Caki2 (cell line): ENCODE results near the gene NFATC4. TPM values are rescaled to one million over a fixed set of nuclear protein-coding genes. Genes with fewer than 3 reads are reported as not detected.
A peak's percentile ranks its signal among the peaks of the same experiment; 100 is the strongest.
"Not testable (repeated sequence)": the region's sequence is repeated elsewhere in the genome, so short reads cannot be mapped to it uniquely, and the experiment has no call there.

ENCODE experiments used
- DNase-seq: peaks from one replicate; pipeline ENCODE4 v3.0.0-alpha.2; 2015; ENCODE audit warnings: low read depth
- in situ Hi-C: cut with HindIII; loops from 2 replicates; pipeline ENCODE4 v1.10.0; 2016; ENCODE audit warnings: low sequenced_read_pairs, low pct_unique_long_range_greater_than_20kb, mixed read lengths
- total RNA-seq: library from RNA; depleted of rRNA; stranded (reverse); fragments of >200 nt; shearing (Covaris generic); gene quantifications from 2 replicates; pipeline ENCODE4 v1.2.3, GENCODE V29; 2014; ENCODE audit warnings: low replicate concordance; rRNA removed

Gene NFATC4
- total RNA-seq: not detected in 2 replicates

- in situ Hi-C loops: no loop called here
- DNase-seq: no peak
Measured at GRCh38 chr14:24367514-24368211, at the start of gene NFATC4. Gene NFATC4, plus strand, starts transcription at chr14:24368184. Its CDS starts 157 bp downstream, at chr14:24368341.

- in situ Hi-C loops: no loop called here
- no peak for DNase-seq
Measured at GRCh38 chr14:24321212-24321975, 46.6 kb upstream of the NFATC4 start.

- in situ Hi-C loops: no loop called here
- DNase-seq: no peak
Measured at GRCh38 chr14:24322672-24323071, 45.3 kb upstream of the NFATC4 start.

- in situ Hi-C loops: no loop called here
- no peak for DNase-seq
Measured at GRCh38 chr14:24323341-24323740, 44.6 kb upstream of the NFATC4 start.

- DNase-seq: no peak
- in situ Hi-C loops: no loop called here
Measured at GRCh38 chr14:24324024-24324423, 44.0 kb upstream of the NFATC4 start.

GRCh38 chr14:24325041-24325530 is 42.9 kb upstream of the NFATC4 start:
- DNase-seq: no peak
- in situ Hi-C loops: no loop called here

- no peak for DNase-seq
- in situ Hi-C loops: no loop called here
Measured at GRCh38 chr14:24325963-24326362, 42.0 kb upstream of the NFATC4 start.

GRCh38 chr14:24327303-24327702 is 40.7 kb upstream of the NFATC4 start:
- DNase-seq: no peak
- in situ Hi-C loops: no loop called here

- DNase-seq, in situ Hi-C loops: not testable (repeated sequence)
Measured at GRCh38 chr14:24327914-24328313, 40.1 kb upstream of the NFATC4 start.

- DNase-seq: no peak
- in situ Hi-C loops: no loop called here
Measured at GRCh38 chr14:24329073-24329663, 38.8 kb upstream of the NFATC4 start.

GRCh38 chr14:24329736-24330135 is 38.2 kb upstream of the NFATC4 start:
- no peak for DNase-seq
- in situ Hi-C loops: loop anchor here (10.0 kb wide), 1 partner anchor 105 kb away; no protein-coding TSS in a partner anchor

- no peak for DNase-seq
- in situ Hi-C loops: loop anchor here (10.0 kb wide), 1 partner anchor 104 kb away; no protein-coding TSS in a partner anchor
Measured at GRCh38 chr14:24330973-24331674, 36.9 kb upstream of the NFATC4 start.

GRCh38 chr14:24331731-24332267 is 36.2 kb upstream of the NFATC4 start:
- in situ Hi-C loops: loop anchor here (10.0 kb wide), 1 partner anchor 103 kb away; no protein-coding TSS in a partner anchor
- DNase-seq: no peak

- in situ Hi-C loops: loop anchor here (10.0 kb wide), 1 partner anchor 102 kb away; no protein-coding TSS in a partner anchor
- DNase-seq: peak; percentile 22
Measured at GRCh38 chr14:24332268-24332993, 35.6 kb upstream of the NFATC4 start.

- in situ Hi-C loops: loop anchor here (10.0 kb wide), 1 partner anchor 100 kb away; no protein-coding TSS in a partner anchor
- no peak for DNase-seq
Measured at GRCh38 chr14:24334431-24335291, 33.3 kb upstream of the NFATC4 start, which contains the start of gene ADCY4. Gene ADCY4, minus strand, starts transcription at chr14:24335071. Its CDS starts 419 bp downstream, at chr14:24334652.

- no peak for DNase-seq
- in situ Hi-C loops: loop anchor here (10.0 kb wide), 1 partner anchor 99 kb away; no protein-coding TSS in a partner anchor
Measured at GRCh38 chr14:24335461-24336171, 32.4 kb upstream of the NFATC4 start.
